IPS-18c (cell line): ENCODE data around the gene ISLR.

Experiments
- H3K4me3 ChIP-seq: 2 replicates; pipeline ENCODE4 v1.7.0; 2013; ENCODE audit warnings: low read depth, mild to moderate bottlenecking, low read length, moderate library complexity; ENCODE audit not compliant: insufficient read depth
- H3K9me3 ChIP-seq: one replicate; pipeline ENCODE4 v1.6.1; 2013; ENCODE audit warnings: mild to moderate bottlenecking, low read length, moderate library complexity; ENCODE audit not compliant: control insufficient read depth, insufficient read depth

The ISLR gene

GRCh38 chr15:74214324-74215021 lies 41.0 kb downstream of the ISLR start:
- Histone ChIP-seq H3K9me3 (no peaks in the 10 kb centered on the region), H3K4me3 (no peak overlapping the region)

GRCh38 chr15:74215958-74216357 lies 42.4 kb downstream of the ISLR start:
- H3K4me3 ChIP-seq: no peak overlapping the region
- no peaks in the 10 kb centered on the region for H3K9me3 ChIP-seq

GRCh38 chr15:74216949-74217348 lies 43.4 kb downstream of the ISLR start:
- H3K4me3 ChIP-seq: no peak overlapping the region
- H3K9me3 ChIP-seq: no peaks in the 10 kb centered on the region

GRCh38 chr15:74217907-74218885 lies 44.7 kb downstream of the ISLR start:
- Histone ChIP-seq H3K4me3 (no peak overlapping the region), H3K9me3 (no peaks in the 10 kb centered on the region)

GRCh38 chr15:74220475-74221248 lies 47.2 kb downstream of the ISLR start:
- no peak overlapping the region for H3K4me3 ChIP-seq
- no peaks in the 10 kb centered on the region for H3K9me3 ChIP-seq

GRCh38 chr15:74221399-74222239 lies 48.1 kb downstream of the ISLR start:
- Histone ChIP-seq H3K9me3 (no peaks in the 10 kb centered on the region), H3K4me3 (no peak overlapping the region)

- Histone ChIP-seq H3K9me3 (no peaks in the 10 kb centered on the region), H3K4me3 (no peak overlapping the region)
Measured at GRCh38 chr15:74222240-74223119, 49.0 kb downstream of the ISLR start.

- Histone ChIP-seq H3K9me3 (no peaks in the 10 kb centered on the region), H3K4me3 (no peak overlapping the region)
Measured at GRCh38 chr15:74225928-74226327, 52.4 kb downstream of the ISLR start.
